ENCODE data around the gene AZIN2.
"Not testable (repeated sequence)": the region's sequence is repeated elsewhere in the genome, so short reads cannot be mapped to it uniquely, and the experiment has no call there.

DNA sequence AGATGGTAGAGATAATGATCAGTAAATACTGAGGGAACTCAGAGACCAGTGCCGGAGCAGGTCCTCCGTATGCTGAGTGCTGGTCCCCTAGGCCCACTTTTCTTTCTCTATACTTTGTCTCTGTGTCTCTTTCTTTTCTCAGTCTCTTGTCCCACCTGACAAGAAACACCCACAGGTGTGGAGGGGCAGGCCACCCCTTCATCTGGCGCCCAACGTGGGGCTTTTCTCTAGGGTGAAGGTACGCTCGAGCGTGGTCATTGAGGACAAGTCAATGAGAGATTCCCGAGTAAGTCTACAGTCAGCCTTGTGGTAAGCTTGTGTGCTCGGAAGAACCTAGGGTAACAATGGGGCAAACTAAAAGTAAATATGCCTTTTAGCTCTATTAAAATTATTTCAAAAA lies 16.7 kb upstream of the AZIN2 start:
- TF ChIP-seq, protein P1, sequence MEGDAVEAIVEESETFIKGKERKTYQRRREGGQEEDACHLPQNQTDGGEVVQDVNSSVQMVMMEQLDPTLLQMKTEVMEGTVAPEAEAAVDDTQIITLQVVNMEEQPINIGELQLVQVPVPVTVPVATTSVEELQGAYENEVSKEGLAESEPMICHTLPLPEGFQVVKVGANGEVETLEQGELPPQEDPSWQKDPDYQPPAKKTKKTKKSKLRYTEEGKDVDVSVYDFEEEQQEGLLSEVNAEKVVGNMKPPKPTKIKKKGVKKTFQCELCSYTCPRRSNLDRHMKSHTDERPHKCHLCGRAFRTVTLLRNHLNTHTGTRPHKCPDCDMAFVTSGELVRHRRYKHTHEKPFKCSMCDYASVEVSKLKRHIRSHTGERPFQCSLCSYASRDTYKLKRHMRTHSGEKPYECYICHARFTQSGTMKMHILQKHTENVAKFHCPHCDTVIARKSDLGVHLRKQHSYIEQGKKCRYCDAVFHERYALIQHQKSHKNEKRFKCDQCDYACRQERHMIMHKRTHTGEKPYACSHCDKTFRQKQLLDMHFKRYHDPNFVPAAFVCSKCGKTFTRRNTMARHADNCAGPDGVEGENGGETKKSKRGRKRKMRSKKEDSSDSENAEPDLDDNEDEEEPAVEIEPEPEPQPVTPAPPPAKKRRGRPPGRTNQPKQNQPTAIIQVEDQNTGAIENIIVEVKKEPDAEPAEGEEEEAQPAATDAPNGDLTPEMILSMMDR (IDR thresholded peaks at IDR 0.05; ENCODE audit: low read length): not testable (repeated sequence)
- TF ChIP-seq EZH2 (IDR thresholded peaks at IDR 0.05; ENCODE audit: borderline replicate concordance, low read length): not testable (repeated sequence)
